ENCODE measurements around the gene NVL. TPM values are rescaled to one million over a fixed set of nuclear protein-coding genes. Genes with fewer than 3 reads are reported as not detected.

Gene NVL
- total and polyA plus RNA-seq, 10 of the 15 experiments (the other 5 are each of a cell fraction or from before 2014, with no cell fraction given), result 20.3 to 49.6 (median 35.2) TPM

GRCh38 chr1:224252479-224252878 is 77.5 kb downstream of the NVL start:
- intact Hi-C loops (cut with micrococcal nuclease; ENCODE audit: unreplicated experiment) (no loop called here), in situ Hi-C loops (cut with MboI) (no loop called here)
- Histone ChIP-seq H3K9ac (ENCODE audit: control insufficient read depth, insufficient read depth, low read length) (no peak overlapping the region), H3K27ac (ENCODE audit: control insufficient read depth, insufficient read depth) (no peak overlapping the region), H3K79me2 (ENCODE audit: control insufficient read depth, insufficient read depth, low read length) (no peaks in the 10 kb centered on the region), H3K4me3 (no peak overlapping the region), H4K20me1 (ENCODE audit: control insufficient read depth, insufficient read depth) (no peaks in the 10 kb centered on the region), H3K36me3 (ENCODE audit: control insufficient read depth in 2 of 2, insufficient read depth in 2 of 2, low read length in 1 of 2) (peaks cover 2 to 10% of the 10 kb centered on the region in 2 experiments; a peak in 3 of 4 replicates), H3K27me3 (replicated peaks in 1 of 2; ENCODE audit: control insufficient read depth in 2 of 2, insufficient read depth in 2 of 2, low read length in 1 of 2) (no peaks in the 10 kb centered on the region), H3K9me3 (replicated peaks; ENCODE audit: control insufficient read depth, insufficient read depth, low read length) (no peaks in the 10 kb centered on the region), H3K4me1 (ENCODE audit: control insufficient read depth, insufficient read depth, low read length) (no peaks in the 10 kb centered on the region), H3K4me2 (ENCODE audit: control insufficient read depth, insufficient read depth) (no peak overlapping the region), H2AFZ (ENCODE audit: control insufficient read depth, low read depth, low read length) (no peak overlapping the region)
- ChIA-PET SMC1A (ENCODE audit: uncharacterized antibody, unreplicated experiment) (interaction anchor here (1.0 kb wide), 1 partner anchor 10 kb away, joined by 3 read pairs; no protein-coding TSS in a partner anchor), RAD21 (ENCODE audit: unreplicated experiment) (no interaction called here), CTCF (interaction anchor here (1.0 kb wide), 2 partner anchors 8 to 12 kb away, joined by 3 read pairs; no protein-coding TSS in a partner anchor), POLR2A (no interaction called here)
- BruUV-seq (replicated peaks), result no TSS peak
- ATAC-seq (no peak), DNase-seq (ENCODE audit: low read depth, low spot score) (no peak), FAIRE-seq (no peak)
- no peak for TF ChIP-seq CHD2 (IDR thresholded peaks at IDR 0.05; ENCODE audit: borderline replicate concordance, low read depth, low read length)
- TF ChIP-seq TCF7 (IDR thresholded peaks at IDR 0.05; ENCODE audit: borderline replicate concordance), result no peak
- TF ChIP-seq REST (IDR thresholded peaks at IDR 0.05; ENCODE audit: low read depth, low read length), result no peak
- no peak for TF ChIP-seq RFX5 (IDR thresholded peaks at IDR 0.05; ENCODE audit: low read depth, low read length)
- TF ChIP-seq CBFB (IDR thresholded peaks at IDR 0.05; ENCODE audit: low read depth), result no peak
- no peak for TF ChIP-seq ZNF592 (IDR thresholded peaks at IDR 0.05)
- no peak for TF ChIP-seq ASH2L (IDR thresholded peaks at IDR 0.05; ENCODE audit: borderline replicate concordance, low read depth)
- no peak for TF ChIP-seq RBBP5 (conservative IDR thresholded peaks at IDR 0.05)
- TF ChIP-seq MYC (IDR thresholded peaks at IDR 0.05; ENCODE audit: insufficient read depth, insufficient read length, insufficient replicate concordance, low read length, severe bottlenecking), result no peak
- no peak for TF ChIP-seq MEF2A (IDR thresholded peaks at IDR 0.05; ENCODE audit: insufficient read depth, low read depth, low read length)
- no peak for TF ChIP-seq POLR2A (IDR thresholded peaks at IDR 0.05; ENCODE audit: low read depth, low read length)
- TF ChIP-seq CBX5 (IDR thresholded peaks at IDR 0.05; ENCODE audit: low read depth), result no peak
- TF ChIP-seq BCL3 (IDR thresholded peaks at IDR 0.05; ENCODE audit: borderline replicate concordance, insufficient read depth, low read depth, low read length, poor library complexity, severe bottlenecking), result no peak
- TF ChIP-seq ZNF207 (IDR thresholded peaks at IDR 0.05; ENCODE audit: borderline replicate concordance), result no peak
